ENCODE results near the gene MLLT10. TPM values are rescaled to one million over a fixed set of nuclear protein-coding genes. Genes with fewer than 3 reads are reported as not detected.

Gene MLLT10
- total and polyA plus RNA-seq, 5 experiments from 2014 or later: 3.5 to 64.7 (median 4.6) TPM

DNA sequence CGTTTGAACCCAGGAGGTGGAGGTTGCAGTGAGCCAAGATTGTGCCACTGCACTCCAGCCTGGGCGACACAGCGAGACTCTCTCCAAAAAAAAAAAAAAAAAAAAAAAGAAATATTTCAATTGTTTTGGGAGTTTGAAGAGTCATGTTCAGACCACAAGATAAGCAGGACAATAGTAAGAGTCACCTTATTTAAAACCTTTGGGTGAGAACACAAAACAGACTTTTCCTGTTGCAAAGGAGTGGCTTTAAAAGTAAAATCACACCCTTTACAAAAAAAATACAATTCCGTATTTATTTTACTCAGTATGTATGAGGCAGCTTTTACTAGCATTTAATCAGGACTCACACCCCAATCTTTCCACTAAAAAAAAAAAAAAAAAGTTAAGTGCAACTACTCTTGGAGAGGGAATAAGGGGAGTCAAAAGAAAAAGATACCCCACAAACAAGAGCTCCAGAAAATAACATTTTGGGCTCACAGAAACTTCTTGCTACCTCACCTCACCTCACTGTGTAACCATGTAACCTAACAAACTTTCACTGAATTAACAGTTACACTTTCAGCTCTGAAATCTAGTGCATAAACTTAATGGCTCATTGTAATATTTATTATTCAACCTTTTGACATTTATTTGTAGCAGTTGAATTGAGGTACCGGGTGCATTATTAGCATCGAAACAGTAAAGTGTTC is 19.8 kb upstream of the MLLT10 start:
- no peak overlapping the region for H3K27ac Mint-ChIP-seq
- POLR2A ChIA-PET: interaction anchor here (0.7 kb wide), 1 partner anchor 10 kb away, joined by 5 read pairs; no protein-coding TSS in a partner anchor
- H3K4me1 Mint-ChIP-seq: peaks cover 12 to 25% (median 22%) of the 10 kb centered on the region in 4 donors
- peaks cover 41 to 72% (median 65%) of the 10 kb centered on the region in 5 donors for H3K27me3 Mint-ChIP-seq
- H3K4me3 Mint-ChIP-seq: no peak overlapping the region
- no peak for DNase-seq
- H3K9me3 Mint-ChIP-seq: no peaks in the 10 kb centered on the region
- no peak for ATAC-seq
- H3K36me3 Mint-ChIP-seq: no peaks in the 10 kb centered on the region

DNA sequence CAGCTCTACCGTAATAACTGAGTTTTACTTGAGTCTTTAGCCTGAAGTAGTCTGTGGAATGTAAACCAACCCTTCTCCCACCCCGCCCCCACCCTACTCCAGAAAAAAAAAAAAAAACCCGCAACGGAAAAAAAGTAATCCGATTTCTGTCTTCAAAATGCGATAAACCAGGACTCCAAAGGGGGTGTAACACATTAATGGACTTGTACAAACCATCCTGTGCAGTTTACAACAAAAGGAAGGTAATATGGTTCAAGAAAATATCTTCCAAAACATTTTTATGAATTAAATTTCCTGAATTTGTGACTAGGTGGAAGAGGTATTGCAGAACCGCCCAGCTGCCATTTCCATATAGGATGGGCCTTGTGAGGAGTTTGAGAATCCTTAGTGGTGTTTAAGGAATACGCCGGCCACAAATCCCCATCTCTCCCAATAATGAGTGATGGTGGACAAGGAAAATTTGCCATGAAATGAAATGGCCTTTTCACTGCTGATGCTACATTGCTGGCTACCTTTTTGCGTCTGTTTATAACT is 19.1 kb upstream of the MLLT10 start:
- Mint-ChIP-seq H3K4me3 (peak overlapping the region in 1 of 10 donors; percentile 66), H3K27me3 (peaks cover 41 to 77% (median 71%) of the 10 kb centered on the region in 5 donors), H3K27ac (no peak overlapping the region), H3K9me3 (no peaks in the 10 kb centered on the region), H3K36me3 (no peaks in the 10 kb centered on the region), H3K4me1 (peaks cover 12 to 31% (median 26%) of the 10 kb centered on the region in 4 donors)
- DNase-seq: no peak
- ATAC-seq: no peak
- POLR2A ChIA-PET: no interaction called here

DNA sequence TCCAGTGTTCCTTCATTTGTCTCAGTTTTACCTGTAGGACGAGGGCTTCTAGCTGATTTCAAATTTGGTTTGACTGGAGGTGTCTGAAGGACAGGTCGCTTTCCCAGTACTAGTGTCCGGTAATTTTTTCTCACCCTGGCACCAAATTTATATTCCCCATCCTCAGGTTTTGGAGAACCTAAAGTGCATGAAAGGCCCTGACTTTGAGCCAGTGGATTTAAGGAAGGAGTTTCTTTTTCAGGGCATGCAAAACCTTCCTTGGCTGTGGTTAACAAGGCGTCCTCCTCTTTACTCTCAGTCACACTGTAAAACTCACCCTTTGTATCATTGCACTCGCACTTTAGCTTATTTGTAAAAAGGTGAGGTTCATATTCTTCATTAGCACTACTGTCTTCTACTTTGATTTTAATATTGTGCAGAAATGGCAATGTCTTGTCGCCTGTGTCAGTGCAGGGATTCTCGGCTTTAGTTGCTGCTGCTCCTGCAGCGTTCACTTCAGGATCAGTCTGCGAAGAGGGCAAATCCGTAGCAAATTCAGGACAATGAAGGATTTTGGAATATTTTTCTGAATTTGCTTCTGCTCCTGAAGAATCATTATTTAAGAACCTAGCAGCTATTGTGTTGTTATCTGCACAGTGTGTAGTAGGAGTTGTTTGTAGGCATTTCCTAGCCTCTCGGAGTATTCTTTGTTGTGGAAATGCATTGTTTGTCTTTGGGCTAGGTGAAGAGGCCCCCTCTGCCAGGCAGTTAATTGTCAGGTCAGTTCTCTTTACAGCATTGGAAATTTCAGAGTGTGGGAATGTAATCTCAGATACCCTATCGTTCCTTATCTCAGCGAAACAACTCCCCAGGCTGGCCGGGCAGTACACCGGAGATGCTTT is 18.4 kb upstream of the MLLT10 start:
- peak overlapping the region; percentile 60 to 79 (median 67) for H3K4me3 Mint-ChIP-seq
- peaks cover 48 to 84% (median 75%) of the 10 kb centered on the region in 5 donors for H3K27me3 Mint-ChIP-seq
- DNase-seq: no peak
- peaks cover 15 to 37% (median 31%) of the 10 kb centered on the region in 4 donors for H3K4me1 Mint-ChIP-seq
- H3K27ac Mint-ChIP-seq: no peak overlapping the region
- POLR2A ChIA-PET: interaction anchor here (0.8 to 1.3 kb wide), 2 partner anchors 10 to 11 kb away, joined by 3 to 5 read pairs; partner anchors contain the start of gene SKIDA1
- no peak for ATAC-seq
- no peaks in the 10 kb centered on the region for H3K9me3 Mint-ChIP-seq
- no peaks in the 10 kb centered on the region for H3K36me3 Mint-ChIP-seq

DNA sequence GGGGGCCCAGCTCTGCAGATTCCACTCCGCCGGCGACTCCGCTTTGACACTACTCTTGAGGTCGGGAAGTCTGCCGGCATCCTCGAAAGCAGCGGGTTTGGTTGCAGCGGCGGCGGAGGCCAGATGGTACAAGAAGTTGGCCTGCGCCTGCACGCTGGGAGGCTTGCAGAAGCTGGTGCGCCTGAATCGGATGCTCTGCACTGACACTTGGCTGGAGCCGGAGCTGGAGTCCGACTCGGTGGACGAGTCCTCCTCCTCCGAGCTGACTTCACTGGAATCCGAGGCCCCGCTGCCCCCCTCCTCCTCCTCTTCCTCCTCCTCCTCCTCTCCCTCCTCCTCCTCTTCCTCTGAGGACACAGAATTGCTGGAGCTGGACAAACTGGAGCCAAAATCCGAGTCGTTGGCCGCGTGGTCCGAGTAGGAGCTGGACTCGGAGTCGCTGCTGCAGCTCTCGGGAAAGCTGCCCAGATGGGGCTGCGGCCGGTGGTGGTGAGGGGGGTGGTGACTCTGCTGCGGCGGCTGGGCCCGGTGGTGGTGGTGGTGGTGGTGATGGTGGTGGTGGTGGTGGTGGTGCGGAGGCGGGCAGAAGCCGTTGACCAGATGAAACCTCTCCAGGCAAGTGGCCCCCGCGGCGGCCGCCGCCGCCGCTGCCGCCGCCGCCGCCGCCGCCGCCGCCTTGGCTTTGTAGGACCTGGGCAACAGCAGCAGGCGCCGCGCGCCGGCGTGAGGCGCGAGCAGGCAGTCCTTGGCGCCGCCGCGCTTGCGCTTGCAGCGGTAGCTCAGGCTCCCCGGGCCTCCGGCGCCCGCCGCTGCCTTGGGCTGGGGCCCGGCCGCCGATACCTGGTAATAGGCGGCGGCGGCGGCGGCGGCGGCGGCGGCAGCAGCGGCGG is 17.5 kb upstream of the MLLT10 start:
- H3K36me3 Mint-ChIP-seq: no peaks in the 10 kb centered on the region
- ATAC-seq (peak; percentile 78 to 81), DNase-seq (peak in 6 of 10 donors; percentile 27 to 51 (median 40))
- H3K27me3 Mint-ChIP-seq: peaks cover 54 to 85% (median 79%) of the 10 kb centered on the region in 5 donors
- H3K4me1 Mint-ChIP-seq: peaks cover 15 to 37% (median 33%) of the 10 kb centered on the region in 4 donors
- H3K27ac Mint-ChIP-seq: no peak overlapping the region
- peak overlapping the region; percentile 63 to 82 (median 74) for H3K4me3 Mint-ChIP-seq
- no peaks in the 10 kb centered on the region for H3K9me3 Mint-ChIP-seq
- POLR2A ChIA-PET: interaction anchor here (0.8 to 1.3 kb wide), 2 partner anchors 9 to 10 kb away, joined by 3 to 5 read pairs; partner anchors contain the start of gene SKIDA1

DNA sequence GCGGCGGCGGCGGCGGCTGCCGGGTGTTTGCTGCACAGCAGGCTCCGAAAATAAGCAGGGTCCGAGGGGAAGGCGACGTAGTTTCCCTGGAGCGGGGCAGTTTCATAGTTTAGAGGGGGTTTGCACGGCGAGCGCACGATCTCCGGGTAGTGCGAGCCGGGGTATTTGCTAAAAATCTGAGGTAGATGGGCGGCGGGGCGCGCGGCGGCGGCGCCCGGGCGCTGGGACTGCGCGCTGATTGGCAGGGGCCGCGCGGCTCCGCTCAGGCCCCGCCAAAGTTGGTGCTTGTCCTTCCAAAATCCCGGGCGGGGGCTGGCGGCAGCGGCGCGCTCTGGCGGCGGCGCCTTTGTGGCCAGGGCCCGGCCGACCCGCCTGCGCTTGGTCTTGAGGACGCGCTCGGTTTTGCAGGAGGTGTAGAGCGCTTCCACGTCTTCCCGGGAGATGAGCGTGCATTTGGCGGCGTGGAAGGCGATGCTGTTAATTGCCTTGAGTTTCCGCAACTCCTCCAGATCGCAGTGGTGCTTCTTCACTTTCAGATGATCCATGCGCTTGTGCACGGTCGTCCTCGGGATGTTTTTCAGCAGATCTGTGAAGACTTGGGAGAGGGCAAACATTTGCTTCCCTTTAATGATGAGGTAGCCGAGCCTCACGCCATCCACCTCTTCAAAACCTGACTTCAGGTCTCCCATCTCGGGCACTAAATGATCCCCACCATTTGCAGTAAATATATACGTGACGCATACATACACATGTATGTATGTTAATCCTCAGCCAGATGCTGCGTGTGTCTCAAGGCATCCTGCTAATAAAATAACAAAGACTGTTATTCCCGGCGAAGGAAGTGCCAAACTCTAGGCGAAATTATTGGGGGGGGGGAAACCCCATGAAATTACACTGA is 16.6 kb upstream of the MLLT10 start:
- Mint-ChIP-seq H3K4me3 (peak overlapping the region; percentile 69 to 86 (median 82)), H3K9me3 (no peaks in the 10 kb centered on the region), H3K27ac (peak overlapping the region in 2 of 10 donors; percentile 80 to 83), H3K27me3 (peaks cover 49 to 85% (median 74%) of the 10 kb centered on the region in 5 donors), H3K36me3 (no peaks in the 10 kb centered on the region), H3K4me1 (peaks cover 15 to 37% (median 33%) of the 10 kb centered on the region in 4 donors)
- POLR2A ChIA-PET: interaction anchor here (3.4 kb wide), 1 partner anchor 15 kb away, joined by 11 read pairs; the partner anchor contains the start of gene MLLT10
- peak; percentile 44 to 47 for ATAC-seq
- DNase-seq: peak in 3 of 10 donors; percentile 36 to 41 (median 39)

DNA sequence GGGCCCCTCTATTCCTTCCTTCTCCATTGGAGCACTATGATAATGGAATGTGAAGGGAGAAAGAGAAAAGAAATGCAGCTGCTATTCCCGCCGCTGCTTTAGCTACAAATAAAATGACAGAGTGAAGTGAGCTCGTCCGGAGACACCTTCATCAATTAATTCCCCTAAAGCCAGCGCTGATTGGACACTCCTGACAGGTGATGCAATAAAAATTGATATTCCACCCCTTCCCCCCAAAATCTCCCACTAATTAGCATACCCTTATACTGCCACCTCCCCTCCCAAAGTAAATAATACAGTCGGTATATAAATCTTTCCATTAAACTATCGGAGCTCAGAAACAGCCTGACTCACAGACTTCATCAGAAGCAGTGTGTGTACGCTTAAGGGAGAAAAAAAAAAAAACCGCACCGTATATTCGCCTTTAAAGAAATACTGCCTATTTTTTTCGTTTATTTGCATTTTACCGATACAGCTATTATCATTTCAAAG is 15.8 kb upstream of the MLLT10 start:
- Mint-ChIP-seq H3K9me3 (no peaks in the 10 kb centered on the region), H3K27me3 (peaks cover 46 to 85% (median 70%) of the 10 kb centered on the region in 5 donors), H3K36me3 (no peaks in the 10 kb centered on the region), H3K27ac (peak overlapping the region in 4 of 10 donors; percentile 48 to 80 (median 68)), H3K4me3 (peak overlapping the region; percentile 68 to 86 (median 82)), H3K4me1 (peaks cover 15 to 37% (median 33%) of the 10 kb centered on the region in 4 donors)
- DNase-seq (peak in 2 of 10 donors; percentile 23 to 43), ATAC-seq (peak in 1 of 2 donors; percentile 33)
- POLR2A ChIA-PET: interaction anchor here (0.5 to 3.4 kb wide), 4 partner anchors 9 to 435 kb away, joined by 3 to 11 read pairs (median 7); partner anchors contain the start of gene MLLT10

DNA sequence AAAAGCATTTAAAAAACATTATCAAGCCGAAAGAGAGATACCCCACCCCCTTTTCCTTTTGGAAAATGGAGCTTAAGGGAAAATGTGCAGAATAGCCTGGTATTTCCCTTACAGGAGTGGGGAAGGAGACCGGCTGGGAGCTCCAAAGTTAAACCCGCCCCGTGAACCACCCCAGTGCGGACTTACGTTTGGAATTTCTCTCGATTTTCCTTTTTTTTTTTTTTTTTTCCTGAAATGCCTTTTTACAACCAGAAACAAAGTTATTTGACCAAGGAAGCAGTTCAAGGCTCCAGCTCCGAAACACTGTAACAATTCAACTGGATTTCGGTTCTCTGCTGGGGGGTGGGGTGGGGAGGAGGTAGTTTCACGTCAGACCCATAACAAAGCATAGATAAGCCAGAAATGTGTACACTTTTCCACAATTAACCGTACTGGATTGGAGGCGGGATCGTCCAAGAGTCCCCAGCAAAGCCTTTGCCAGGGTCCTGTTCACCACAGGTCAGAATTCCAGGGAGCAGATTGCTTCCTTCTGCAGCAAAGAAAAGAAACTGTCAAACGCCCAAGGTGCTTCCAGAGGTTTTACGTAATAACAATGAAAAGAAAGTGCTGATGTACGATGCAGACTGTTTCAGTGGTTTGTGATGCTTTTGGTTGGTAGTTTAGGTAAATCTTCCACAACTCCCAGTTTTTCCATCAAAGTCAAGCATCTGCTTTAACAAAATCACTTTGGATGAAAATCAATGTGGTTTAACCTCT is 15.2 kb upstream of the MLLT10 start:
- Mint-ChIP-seq H3K4me3 (peak overlapping the region in 9 of 10 donors; percentile 12 to 86 (median 83)), H3K9me3 (no peaks in the 10 kb centered on the region), H3K36me3 (peaks cover 0 to 3% (median 0%) of the 10 kb centered on the region in 3 donors), H3K27ac (peak overlapping the region in 2 of 10 donors; percentile 48 to 49), H3K4me1 (peaks cover 17 to 41% (median 33%) of the 10 kb centered on the region in 4 donors), H3K27me3 (peaks cover 52 to 86% (median 71%) of the 10 kb centered on the region in 5 donors)
- no peak for ATAC-seq
- DNase-seq: no peak
- POLR2A ChIA-PET: interaction anchor here (0.5 to 3.4 kb wide), 5 partner anchors 8 to 435 kb away, joined by 3 to 11 read pairs (median 6); partner anchors contain the start of gene MLLT10

DNA sequence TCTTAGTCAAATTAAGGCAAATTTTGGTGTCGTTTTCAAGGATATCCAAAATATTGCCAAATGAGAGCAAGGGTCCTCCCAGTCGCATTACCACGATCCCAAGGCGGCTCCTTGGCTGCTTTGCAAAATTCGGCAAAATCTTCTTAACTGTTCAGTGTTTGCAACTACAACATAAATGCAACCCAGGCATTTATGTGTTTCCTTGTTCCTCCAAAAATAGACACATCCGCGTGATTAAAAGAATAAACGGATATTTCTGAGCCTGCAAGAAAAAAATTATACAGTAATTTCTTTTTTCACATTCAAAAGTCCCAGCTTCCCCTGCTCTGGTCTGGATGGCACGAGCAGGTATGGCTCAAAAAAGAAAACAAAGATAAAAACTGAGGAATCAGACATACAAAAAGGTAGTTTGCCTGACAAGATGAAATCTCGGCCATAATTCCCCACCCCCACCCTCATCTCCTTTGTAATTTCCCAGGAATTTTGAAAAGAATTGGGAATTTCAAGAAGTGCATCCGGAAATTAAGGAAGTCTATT is 14.6 kb upstream of the MLLT10 start:
- Mint-ChIP-seq H3K27ac (peak overlapping the region in 2 of 10 donors; percentile 18 to 49), H3K4me1 (peaks cover 17 to 42% (median 34%) of the 10 kb centered on the region in 4 donors), H3K4me3 (peak overlapping the region in 8 of 10 donors; percentile 7 to 50 (median 20)), H3K36me3 (peaks cover 0 to 3% (median 0%) of the 10 kb centered on the region in 3 donors), H3K27me3 (peaks cover 51 to 88% (median 69%) of the 10 kb centered on the region in 5 donors), H3K9me3 (no peaks in the 10 kb centered on the region)
- POLR2A ChIA-PET: interaction anchor here (3.4 kb wide), 1 partner anchor 13 kb away, joined by 11 read pairs; the partner anchor contains the start of gene MLLT10
- no peak for ATAC-seq
- no peak for DNase-seq

DNA sequence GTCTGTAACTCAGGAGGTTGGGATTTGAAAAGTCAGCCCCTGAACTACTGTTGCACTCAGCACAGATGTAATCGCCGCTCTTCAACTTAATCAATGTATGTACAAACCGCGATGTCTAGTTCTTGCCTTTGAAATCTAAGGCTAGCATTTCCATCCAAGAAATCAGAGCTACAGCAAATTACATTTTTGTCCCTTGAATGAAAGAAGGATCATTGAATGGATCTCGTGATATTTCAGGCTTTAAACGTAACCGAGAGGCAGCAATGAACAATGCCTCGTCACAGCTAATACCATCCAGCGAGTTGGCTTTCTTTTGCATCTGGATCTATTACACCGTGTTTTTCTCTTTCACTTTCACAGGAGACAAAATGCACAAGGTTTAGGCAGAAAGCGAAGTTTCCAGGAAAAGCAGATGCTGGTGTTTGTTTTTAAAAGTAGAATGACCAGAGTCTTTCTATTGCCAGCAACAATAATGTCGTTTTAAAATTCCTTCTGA is 14.0 kb upstream of the MLLT10 start:
- peaks cover 52 to 88% (median 69%) of the 10 kb centered on the region in 5 donors for H3K27me3 Mint-ChIP-seq
- ATAC-seq (no peak), DNase-seq (no peak)
- H3K4me1 Mint-ChIP-seq: peaks cover 19 to 47% (median 39%) of the 10 kb centered on the region in 4 donors
- H3K27ac Mint-ChIP-seq: peak overlapping the region in 2 of 10 donors; percentile 18 to 45
- H3K36me3 Mint-ChIP-seq: peaks cover 0 to 3% (median 1%) of the 10 kb centered on the region in 3 donors
- H3K4me3 Mint-ChIP-seq: peak overlapping the region in 8 of 10 donors; percentile 2 to 63 (median 40)
- H3K9me3 Mint-ChIP-seq: no peaks in the 10 kb centered on the region
- POLR2A ChIA-PET: interaction anchor here (3.4 kb wide), 1 partner anchor 13 kb away, joined by 11 read pairs; the partner anchor contains the start of gene MLLT10
